CD4-positive, alpha-beta T cell treated with Interleukin-4 for 4 hours (primary cell): ENCODE results near the gene STARD4.

Experiments
- DNase-seq: peaks from one replicate; pipeline ENCODE4 v3.0.0-alpha.2; 2020

Gene STARD4

DNA sequence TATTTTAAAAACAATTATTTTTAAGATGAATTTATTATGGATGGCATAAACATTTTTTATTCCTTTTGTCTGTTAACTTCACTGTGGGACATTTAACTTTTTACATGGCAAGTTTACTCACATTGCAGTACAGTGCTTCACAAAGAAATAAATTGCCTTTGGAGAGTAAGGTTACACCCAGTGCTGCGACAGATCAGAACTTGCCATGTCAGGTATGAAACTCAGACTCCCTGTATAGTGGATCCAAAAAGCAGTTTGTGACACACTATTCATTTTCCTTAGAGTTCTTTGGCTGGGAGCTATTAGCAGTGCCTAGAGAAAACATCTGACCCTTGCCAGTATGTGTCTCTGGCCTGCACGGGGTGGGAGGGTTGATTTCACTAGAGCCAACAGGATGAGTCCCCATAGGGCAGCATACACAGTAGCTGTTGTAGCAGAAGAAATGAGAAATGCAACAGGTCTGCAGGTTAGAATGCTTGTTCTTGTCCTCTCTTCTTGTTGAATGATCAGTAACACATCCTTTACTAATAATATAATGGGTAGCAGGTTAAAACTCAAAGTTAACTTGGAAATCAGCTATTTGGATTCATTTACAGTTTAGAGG is 42.9 kb downstream of the STARD4 start:
- DNase-seq, result no peak

DNA sequence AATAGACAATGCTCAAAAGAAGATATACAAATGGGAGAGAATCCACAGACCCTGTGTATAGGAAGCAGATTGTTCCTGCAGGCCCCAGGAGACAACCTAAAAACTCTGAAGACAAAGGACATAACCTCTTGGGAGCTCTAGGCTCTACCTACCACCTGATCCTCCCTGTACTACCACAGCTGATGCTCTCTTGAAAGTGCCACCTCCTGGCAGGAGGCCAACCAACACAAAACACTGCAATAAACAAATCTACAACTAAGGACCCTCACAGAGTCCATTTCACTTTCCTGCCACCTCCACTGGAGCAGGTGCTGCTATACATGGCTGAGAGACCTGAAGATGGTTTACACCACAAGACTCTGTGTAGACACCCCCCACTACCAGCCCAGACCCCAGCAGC is 49.0 kb downstream of the STARD4 start:
- no peak for DNase-seq

DNA sequence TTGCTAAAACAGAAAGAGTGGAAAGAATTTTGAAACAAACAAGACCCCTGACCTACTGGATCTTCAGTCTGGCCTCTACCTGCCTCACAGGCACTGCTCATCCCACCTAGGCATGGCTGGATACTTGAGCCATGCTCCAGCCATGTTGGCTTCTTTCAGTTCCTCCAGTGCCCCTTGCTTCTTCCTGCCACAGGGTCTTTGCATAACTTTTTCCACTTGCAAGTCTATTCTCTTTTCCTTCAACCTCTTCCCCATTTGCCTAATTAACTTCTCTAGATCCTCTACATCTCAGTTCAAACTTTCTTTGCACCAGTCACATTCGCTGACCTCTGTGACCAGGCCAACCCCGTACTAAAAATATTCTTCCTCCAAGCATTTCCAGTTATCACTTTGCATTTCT is 50.4 kb downstream of the STARD4 start:
- no peak for DNase-seq

DNA sequence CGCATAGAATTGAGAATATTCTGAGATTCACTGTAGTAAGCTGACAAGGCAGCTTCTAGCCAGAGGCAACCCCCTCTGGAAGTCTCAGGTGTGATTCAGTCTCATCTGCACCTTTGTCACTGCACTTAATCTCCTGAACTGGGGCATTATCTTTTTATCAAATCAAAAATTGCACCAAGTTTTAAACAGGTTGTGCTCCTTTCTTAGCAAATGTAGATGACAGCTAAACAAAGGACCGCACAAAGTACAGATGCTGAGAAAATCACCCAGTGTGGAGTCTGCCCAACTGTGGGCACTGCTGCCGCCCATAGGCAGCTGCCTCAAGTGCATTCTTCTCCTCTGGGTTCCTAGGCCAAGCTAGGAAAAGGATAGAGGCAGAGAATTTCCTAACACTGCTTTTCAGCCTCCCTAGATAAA is 51.1 kb downstream of the STARD4 start:
- DNase-seq, result no peak

DNA sequence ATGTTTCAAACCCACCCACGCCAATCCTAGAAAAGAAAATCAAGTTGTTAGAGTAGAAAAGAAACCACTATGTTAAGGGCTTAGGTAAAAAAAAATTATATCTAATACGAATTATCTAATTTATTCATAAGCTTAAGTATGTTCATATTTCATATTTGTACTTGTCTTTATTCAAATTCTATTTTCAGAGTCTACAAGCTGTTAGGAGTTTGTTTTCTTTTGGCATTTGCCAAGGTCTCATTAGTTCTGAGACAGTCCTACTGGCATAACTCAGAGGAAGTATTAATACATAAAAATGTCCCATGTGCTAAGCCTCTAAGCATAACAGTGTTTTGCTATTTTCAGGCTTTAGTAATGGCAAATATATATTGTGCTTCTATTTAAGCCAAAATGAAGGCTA is 57.6 kb downstream of the STARD4 start:
- no peak for DNase-seq

DNA sequence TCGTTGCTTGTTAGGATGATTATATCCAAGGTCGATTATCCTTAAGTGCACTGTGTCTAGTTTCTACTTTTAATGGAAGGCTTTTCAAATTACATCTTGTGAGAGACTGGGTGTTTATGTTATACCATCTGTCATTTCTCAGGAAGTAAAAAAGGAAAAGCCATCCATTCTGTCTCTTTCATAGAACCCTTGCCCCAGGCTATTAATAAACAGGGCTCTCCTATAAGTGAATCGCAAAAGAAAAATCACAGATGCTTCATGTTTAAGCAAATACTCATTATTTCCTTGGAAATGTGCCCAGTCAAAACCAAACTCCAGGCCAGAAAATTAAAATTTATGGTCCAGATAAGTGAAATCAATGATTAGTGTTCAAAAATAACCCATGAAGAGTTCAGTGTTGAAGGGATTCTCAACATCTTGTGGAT is 58.1 kb downstream of the STARD4 start:
- no peak for DNase-seq

DNA sequence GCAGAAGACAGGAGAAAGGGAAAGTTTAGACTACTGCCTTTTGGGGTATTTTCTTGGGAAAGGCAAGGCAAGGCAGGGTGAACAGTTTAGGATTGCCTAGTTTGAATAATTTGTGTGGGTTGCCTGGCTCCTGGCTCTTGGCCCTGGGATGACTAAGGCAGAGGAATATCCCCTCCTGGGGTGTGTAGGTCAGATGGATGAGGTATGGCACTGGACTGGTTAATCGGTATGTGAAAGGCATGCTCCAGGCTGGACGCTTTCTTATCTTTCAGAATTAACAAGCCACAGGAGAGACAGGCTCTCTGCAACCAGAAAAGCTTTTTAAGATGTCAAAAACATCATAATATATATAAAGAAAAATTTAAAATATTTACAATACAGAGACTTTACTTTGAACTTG is 58.6 kb downstream of the STARD4 start:
- DNase-seq, result no peak

DNA sequence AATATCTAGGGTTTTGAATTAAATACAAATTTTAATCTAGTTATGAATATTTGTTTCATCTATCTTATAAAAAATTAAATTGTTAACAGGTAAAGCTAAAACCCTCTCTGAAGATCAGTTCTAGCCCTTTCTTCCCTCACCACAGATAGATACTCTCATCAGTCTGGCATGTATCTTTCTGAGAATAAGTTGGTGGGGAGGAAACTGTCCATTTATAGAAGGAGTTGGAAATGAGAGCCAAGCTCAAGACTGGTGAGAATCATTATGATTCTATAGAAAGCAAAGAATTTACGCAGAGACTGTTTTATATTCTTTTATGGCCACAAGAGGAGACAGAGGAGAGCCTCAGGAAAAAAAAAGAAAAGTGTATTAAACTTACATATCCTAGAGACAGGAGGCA is 59.0 kb downstream of the STARD4 start:
- DNase-seq, result no peak

DNA sequence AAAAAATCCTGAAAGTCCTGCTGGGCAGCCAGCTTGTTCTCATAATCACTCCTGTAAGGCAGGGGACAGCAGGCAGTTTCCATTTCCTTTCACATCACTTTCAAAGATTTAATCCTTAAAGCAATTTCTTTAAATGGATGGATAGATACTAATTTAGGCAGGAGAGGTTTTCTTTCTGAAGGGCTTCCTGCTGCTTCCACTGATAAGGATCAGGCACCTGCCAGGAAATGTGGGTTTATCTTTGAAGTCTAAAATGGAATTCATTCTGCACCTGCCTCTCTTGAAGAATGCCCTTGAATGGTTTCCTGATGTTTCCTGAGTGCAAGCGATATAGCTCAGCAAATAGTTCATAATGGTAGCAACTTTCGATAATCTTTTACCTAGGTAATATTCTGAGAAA is 64.5 kb downstream of the STARD4 start:
- no peak for DNase-seq

DNA sequence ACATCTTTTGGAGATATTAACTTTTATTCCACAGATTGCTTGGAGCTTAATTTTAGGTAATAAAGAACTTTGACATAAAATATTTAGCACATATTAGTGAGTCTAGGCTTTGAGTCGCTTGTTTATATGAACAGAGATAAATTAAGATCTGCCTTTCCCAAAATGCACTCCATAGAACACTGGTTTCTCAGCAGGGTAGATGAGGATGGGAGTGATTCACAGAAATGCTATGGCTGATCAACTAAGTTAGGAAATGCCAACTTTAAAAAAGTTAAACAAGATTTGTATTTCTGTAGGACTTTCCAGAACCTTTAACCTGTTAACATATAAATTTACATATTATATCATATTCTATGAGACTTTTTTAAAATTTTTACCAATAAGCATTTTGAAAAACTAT is 65.2 kb downstream of the STARD4 start:
- DNase-seq, result no peak
